Measurements from ENCODE around the gene UTF1.

DNA sequence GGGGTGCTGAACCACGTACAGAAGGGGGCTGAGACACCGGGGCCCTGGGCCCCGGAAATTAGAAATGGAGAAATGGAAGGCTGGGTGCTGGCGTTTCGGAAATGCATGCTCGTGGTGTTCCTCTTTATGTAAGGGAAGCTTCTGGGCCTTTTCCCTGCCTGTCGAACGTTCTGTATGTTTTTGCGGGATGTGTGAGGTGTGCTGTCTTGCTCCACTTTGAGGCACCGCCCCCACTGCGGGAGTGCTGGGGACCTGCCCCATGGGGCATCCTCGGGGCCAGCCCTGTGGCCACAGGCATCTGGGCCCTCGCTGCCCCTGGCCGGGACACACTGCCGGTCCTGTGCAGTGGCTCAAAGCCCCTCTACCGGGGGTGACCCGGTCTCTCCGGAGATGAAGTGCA is 5.9 kb downstream of the UTF1 start:
- TF ChIP-seq POLR2A (IDR thresholded peaks at IDR 0.05) (no peak), POLR2AphosphoS5 (IDR thresholded peaks at IDR 0.05) (no peak)
